Measurements from ENCODE around the gene RTTN. TPM values are rescaled to one million over a fixed set of nuclear protein-coding genes. Genes with fewer than 3 reads are reported as not detected.

RTTN gene
- polyA plus RNA-seq, 3 donors = 16.4 to 20.2 (median 19.0) TPM

DNA sequence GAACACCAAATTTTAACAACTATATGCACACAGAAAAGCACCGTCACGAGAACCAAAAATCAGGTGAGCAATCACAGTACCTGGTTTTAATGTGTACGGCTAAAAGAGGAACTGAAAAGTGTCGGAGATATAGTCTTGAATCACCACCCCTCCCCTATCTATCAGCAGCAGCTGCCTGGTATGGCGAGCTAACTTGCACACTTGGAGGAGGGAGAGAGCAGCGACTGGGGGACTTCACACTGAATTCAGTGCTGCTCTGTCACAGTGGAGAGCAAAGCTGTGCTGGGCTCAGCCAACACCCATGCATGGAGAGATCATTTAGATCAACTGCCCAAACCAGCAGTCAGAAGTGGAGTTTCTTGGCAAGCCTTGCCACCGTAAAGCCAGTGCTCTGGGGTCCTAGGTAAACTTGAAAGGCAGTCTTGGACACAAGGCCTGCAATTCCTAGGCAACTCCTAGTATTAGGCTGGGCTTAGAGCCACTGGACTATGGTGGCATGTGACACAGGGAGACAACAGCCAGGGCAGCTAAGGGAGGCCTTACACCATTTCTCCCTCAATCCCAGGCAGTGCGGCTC lies 168.6 kb downstream of the RTTN start:
- DNase-seq (ENCODE audit: low read depth in 3 of 3, low spot score in 2 of 3) = no peak

DNA sequence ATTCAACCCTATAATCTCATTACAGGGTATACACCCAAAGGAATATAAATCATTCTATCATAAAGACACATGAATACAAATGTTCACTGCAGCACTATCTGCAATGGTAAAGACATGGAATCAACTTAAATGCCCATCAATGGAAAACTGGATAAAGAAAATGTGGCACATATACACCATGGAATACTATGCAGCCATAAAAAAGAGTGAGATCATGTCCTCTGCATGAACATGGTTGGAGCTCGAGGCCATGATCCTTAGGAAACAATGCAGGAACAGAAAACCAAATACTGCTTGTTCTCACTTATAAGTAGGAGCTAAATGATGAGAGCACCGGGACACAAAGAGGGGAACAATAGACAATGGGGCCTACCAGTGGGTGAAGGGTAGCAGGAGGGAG lies 169.3 kb downstream of the RTTN start:
- no peak for DNase-seq (ENCODE audit: low read depth in 3 of 3, low spot score in 2 of 3)

DNA sequence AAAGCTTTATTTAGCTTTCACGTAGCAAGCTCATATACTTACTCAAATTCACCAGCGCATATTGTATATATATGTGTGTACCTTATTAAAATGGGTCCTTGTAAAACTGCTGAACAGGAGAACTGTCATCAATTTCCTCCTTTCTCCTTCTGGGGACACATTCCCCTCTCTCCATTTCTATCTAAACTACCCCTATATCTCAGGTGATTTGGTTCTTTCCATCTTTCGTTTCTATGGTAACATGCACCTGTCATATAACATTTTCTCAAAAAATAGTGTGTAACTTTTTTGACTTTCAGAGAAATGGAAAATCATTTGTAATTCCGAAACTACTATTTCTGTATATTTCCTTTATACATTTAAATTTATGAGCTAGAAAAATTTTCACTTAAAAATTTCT lies 174.3 kb downstream of the RTTN start:
- no peak for DNase-seq (ENCODE audit: low read depth in 3 of 3, low spot score in 2 of 3)

DNA sequence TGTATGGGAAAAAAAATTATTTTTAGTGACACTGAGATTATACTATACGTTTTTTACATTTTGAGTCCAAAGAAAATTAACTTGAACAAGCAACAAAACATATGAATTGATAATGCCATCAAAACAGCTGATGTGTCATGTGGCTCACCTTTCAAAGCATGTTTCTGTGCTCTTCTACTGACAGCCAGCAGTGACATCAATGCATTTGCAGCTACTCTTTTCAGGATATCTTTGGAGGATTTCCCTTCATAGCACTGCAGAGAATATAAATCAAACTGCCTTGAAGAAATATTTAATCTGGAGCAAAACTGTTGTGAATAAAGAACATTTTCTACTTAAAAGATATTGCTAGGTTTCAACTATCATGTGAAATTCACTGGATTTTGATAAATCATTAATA lies 174.8 kb downstream of the RTTN start:
- DNase-seq (ENCODE audit: low read depth in 3 of 3, low spot score in 2 of 3) = no peak

DNA sequence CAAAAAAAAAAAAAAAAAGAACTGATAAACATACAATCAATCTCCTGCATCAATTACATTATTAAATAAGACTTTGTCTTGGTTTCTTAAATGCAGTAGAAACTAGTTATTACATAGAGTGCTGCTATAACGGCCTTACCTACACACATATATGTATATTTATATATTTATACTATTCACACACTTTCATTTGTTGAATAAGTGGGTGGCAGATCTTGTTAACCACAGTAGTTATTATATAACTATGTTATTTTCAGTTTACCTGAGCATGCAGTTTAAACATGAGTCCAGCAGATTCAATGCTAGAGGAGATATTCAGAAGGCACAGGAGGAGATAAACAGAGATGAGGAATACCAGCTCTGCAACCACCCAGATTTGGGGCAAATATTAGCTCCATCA lies 176.3 kb downstream of the RTTN start:
- no peak for DNase-seq (ENCODE audit: low read depth in 3 of 3, low spot score in 2 of 3)

DNA sequence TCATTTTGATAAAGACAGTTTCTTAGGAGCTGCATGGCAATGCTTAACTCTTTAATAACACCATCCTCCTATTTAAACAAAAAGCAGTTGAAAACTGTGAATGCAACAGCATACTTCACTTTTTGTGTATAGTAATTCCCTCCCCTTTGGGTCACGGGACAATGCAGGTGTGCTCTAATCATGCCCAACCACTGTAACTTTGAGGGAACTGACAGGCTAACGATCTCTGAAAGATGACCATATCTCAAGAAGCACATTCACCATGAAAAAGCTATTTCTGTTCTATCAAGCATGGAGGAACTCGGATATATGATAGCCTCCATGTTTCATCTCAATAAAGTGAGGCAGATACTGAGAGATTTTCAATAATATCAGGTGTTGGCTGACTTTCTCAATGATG lies 176.8 kb downstream of the RTTN start:
- DNase-seq (ENCODE audit: low read depth in 3 of 3, low spot score in 2 of 3) = no peak

DNA sequence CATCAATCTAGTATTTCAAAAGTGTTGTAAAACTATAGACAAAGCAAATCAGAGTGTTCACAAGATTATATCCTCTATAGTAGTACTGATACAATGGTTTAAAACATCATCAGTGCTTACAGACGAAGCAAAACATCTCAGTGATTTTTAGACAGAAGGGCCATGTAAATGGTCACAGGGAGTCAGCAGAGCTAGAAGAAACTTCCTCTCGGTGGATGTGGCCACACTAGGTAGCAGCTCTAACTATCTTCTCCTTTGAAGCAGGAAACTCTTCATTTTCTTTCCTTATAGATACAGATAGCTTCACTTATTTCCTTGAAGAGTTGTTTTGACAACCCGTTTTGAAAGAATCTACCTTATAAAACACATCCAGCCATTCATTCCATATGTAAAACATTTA lies 177.4 kb downstream of the RTTN start:
- DNase-seq (ENCODE audit: low read depth in 3 of 3, low spot score in 2 of 3) = no peak

DNA sequence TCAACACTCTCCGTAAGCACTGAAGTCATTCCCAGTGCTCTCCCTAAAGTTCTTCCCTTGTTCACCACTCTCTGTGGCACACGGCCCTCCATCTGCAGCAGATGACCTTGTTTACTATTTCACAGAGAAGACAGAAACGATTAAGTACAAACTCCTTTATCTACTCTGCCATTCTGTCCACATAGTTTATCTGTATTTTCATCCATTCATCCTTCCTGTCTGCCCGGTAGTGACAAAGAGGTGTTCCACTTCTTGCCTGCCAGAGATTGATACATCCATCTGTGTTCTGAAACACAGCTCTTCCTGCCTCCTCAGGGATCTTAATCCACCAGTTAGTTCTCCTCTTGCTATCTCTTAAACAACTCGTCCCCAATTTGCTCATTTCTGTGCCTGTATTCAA lies 179.9 kb downstream of the RTTN start:
- no peak for DNase-seq (ENCODE audit: low read depth in 3 of 3, low spot score in 2 of 3)

DNA sequence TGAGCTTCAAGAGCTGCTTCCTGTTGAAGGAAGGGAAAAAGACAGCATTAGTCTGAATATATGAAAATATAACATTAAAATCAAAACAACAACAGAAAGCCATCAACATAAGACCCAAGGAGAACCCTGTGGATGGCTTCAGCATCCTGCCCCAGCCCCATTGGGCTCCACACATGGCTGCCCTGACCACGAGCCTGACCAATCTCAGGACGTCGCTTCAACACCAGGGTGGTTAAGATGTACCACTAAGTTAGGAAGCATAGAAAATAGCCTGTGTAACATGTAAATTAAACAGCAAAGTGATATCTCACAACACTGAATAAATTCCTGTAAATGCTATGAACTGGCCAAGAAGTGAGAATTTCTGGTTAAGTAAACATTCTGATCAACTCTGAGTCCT lies 180.7 kb downstream of the RTTN start:
- no peak for DNase-seq (ENCODE audit: low read depth in 3 of 3, low spot score in 2 of 3)

DNA sequence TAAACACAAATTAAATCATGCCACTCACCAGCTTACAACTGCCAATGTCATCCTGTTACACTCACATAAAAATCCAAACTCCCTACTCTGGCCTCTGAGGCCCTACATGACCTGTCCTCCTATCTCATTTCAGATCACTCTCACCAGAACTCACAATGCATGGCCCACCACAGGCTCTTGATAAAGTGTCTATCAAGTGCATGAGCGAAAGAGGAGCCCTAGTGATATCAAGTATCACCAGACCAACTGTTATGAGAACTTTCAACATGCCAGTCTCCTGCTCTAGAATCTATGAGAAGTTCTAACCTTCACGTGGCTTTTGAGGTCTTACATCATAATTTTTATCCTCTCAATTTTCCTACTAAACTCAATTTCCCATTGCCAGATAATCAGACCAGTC lies 181.4 kb downstream of the RTTN start:
- no peak for DNase-seq (ENCODE audit: low read depth in 3 of 3, low spot score in 2 of 3)

DNA sequence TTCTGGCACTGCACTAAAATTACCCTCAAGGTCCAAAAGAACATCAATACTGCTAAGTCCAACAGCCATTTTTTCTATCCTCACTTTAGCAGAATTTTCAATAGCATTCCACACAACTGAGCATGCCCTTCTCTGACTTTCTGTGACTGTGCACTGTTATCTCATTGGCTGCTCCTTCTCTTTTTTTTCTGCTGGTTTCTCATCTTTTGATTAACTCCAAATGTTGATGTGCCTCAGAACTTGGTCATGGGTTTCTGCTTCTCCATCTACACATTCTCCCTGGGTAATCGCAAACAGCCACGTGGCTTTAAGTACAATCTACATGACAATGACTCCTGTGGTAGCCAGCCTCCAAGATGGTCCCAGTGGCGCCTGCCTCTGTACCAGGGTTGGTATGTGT lies 182.9 kb downstream of the RTTN start:
- DNase-seq (ENCODE audit: low read depth in 3 of 3, low spot score in 2 of 3) = no peak

DNA sequence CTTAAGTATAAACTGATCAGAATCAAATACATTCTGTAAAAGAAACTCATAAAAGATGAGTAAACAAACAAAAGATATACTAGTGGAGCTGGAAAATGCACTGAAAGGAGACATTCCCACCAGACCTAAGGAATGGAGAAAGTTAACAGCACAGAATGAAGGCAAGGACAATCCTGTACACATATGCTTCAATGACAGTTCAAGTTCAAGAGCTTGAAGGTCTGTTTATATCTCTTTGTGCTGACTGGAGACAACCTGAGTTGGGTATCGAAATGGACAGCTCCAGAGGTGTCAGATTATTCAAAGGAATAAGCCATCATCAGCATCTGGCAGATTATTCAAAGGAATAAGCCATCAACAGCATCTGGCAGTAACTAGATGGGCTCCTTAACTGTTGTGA lies 184.0 kb downstream of the RTTN start:
- DNase-seq (ENCODE audit: low read depth in 3 of 3, low spot score in 2 of 3) = no peak

DNA sequence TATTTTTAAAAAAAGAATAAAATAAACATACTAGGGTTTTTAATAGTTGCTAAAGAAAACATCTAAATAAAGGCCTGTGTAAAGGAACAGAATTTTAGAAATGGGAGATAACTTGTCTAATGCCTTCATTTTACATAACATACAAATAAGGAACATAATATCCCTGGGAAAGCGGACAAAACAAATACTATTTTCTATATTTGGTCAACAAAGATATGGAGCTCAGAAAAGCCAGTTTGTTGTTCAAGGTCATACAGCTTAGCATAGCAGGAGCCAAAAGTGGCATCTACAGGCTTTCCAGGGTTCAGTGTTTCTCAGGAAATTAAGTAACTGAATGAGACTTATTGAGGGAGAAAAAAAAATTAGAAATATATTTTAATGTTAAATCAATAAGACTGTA lies 184.4 kb downstream of the RTTN start:
- DNase-seq (ENCODE audit: low read depth in 3 of 3, low spot score in 2 of 3) = no peak

DNA sequence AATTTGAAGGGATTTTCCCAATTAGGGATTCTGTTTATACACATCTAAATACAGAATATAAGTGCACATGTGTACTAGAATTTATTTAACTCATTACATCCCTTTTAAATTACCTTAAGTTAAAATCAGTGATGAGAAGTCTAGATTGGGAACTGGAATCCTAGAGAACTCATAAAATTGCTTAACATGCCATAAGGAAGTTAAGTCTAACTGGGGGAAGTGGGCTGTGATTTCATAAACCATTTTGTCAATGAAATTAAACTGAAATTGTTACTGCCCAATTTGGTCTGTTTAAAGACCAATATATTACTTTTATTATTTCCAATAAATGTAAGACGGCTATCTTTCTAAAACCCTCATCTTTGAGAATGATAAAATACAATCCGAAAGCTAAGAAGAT lies 185.5 kb downstream of the RTTN start:
- DNase-seq (ENCODE audit: low read depth in 3 of 3, low spot score in 2 of 3) = no peak

DNA sequence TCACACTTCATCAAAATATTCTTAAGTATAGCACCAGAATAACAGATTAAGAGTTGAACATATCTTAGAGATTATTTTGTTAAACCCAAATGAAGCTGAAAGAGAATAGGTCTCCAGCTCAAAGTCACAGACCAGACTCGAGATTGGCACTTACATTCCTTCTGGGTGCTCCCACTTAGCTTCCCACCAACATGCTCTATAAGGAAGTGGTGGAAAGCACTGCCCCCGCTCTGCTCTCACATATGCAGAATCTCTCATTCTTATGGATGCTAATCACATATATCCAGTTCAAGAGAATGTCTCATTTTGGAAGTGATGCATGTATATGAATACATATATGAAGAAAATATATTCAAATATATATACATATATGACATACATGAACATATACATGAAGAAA lies 186.4 kb downstream of the RTTN start:
- DNase-seq (ENCODE audit: low read depth in 3 of 3, low spot score in 2 of 3) = no peak

DNA sequence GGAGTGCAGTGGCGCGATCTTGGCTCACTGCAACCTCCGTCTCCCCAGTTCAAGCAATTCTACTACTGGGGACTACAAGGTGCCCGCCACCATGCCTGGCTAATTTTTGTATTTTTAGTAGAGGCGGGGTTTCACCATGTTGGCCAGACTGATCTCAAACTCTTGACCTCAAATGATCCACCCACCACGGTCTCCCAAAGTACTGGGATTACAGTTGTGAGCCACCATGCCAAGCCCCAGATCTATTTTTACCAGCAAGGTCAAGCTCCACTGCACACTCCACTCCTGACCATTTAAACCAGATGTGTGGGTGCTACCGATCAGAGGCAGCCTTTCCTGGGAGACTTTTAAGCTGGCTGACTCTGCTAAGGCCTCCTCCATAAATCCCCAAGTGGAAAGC lies 190.4 kb downstream of the RTTN start:
- DNase-seq (ENCODE audit: low read depth in 3 of 3, low spot score in 2 of 3) = no peak

DNA sequence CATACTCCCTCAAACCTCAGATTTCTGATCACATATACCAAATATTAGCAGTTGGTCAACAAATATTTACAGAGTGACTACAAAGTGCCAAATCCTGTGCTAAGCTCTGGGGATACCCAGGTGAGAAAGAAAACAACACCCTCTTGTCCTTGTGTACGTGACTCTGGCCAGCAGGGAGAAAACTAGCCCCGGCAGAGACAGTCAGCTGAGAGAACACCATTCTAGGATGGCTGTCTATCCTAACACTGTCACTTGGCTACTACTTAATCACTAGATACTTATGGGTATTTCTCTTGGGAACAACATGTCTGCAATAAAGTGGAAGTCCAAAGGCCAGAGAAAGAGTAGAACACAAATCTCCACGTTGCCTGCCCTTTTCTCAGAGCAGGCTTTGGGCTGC lies 199.9 kb downstream of the RTTN start:
- DNase-seq (ENCODE audit: low read depth in 3 of 3, low spot score in 2 of 3) = no peak

DNA sequence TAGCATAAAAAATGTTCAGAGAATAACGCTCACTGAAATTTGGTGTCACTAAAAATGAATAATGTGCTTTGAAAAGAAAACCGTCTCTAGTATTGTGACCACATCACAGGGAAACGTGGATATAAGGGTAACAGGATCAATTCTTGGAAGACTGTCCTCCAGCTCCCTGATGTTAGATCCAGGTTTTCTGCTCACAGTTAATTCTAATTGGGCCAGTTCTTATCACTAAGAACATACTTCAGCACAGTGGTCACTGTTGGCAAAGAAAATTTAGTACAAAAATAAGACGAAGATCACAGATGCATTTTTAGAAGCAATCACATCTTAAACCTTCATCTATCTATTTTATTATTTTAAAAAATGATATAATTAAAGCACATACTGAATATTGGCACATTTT lies 200.8 kb downstream of the RTTN start:
- DNase-seq (ENCODE audit: low read depth in 3 of 3, low spot score in 2 of 3) = no peak

DNA sequence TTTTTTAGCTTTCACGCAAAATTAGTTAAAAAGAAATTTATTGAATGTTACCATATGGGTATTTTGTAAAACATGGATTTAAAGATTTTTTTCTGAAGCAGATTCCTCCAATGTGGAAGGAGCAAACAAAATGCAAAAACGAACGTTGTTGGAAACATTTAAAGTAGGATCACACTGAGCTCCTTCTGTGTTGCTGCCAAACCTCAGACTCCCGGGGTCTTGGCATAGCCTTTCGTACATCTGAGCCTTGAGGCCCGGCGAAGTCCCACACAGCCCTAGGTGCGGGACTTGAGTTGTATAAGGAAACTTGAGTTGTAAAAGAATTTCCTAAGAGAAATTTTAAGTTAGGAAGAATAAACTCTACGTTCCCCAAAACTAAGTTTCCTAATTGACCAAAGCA lies 205.8 kb downstream of the RTTN start:
- no peak for DNase-seq (ENCODE audit: low read depth in 3 of 3, low spot score in 2 of 3)

DNA sequence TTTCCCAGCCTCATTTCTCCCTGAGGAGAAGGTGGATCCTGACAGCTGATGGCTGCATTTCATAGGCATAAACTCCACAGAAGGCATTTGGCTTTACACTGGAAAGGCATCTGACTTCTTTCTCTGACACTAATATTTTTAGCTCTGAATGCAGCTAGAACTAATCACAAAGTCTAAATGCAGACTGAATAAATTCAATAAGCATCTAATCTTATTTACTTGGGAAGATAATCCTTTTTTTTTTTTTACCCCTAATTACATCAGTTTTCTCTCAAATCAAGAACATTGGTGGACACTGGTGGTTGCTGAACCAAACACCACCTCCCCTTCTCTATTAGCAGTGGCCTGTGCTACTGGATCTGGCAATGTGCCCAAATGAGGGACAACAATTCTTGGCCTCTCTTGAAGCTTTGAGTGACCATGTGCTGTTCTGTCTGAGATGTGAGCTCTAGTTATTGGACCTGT lies 206.9 kb downstream of the RTTN start:
- DNase-seq (ENCODE audit: low read depth in 3 of 3, low spot score in 2 of 3) = no peak

DNA sequence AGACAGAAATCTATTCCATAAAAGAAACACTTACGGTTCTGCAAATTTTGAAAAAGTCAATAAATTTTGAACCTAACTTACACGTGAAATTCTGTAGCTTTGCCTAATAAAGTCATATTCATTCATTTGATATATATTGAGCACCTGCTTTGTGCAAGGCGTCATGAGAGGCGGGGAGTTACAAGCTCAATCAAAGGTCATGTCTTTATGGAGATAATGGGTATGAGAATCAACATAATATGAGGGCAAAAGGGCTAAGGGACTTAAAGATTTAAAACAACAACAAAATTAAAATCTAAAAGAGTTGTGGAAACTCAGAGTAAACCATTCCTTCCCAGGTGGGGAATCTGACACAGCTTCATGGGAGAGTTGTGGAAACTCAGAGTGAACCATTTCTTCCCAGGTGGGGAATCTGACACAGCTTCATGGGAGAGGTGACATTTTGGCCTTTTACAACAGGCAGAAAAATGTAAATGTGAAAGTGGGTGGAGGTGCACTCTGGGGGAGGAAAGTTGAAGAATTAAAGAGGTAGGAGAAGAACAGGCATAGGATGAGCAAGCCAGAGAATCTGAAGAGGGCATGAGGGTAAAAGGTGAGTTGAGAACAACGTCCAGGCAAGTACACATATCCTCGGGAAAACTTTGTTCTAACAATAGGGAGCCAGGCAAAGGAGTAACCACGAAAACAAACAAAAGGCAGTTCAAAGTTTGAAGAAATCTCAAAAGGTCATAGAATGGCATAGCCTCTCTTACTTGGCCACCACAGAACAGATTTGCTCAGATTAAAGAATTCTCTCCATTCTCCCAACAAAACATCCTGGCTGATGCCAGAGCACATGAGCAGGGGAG lies 208.3 kb downstream of the RTTN start:
- no peak for DNase-seq (ENCODE audit: low read depth in 3 of 3, low spot score in 2 of 3)

DNA sequence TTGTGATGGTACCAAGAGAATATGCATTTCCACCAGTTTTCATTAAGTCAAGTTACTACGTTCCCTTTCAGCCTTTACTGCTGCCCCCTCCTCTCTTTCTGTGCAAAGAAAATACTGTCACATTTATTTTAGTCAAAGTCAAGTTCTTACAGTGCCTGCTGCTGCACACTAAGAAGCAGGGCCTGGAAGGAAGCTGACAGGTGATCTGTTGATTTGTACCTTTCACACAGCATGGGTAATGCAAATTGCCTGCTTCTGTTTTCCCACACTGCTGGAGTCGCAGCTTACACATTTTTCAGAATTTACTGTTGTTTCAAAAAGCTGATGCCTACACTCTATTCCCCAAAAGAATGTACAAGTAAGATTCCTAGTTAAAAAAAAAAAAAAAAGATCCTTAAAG lies 209.1 kb downstream of the RTTN start:
- DNase-seq (ENCODE audit: low read depth in 3 of 3, low spot score in 2 of 3) = no peak

DNA sequence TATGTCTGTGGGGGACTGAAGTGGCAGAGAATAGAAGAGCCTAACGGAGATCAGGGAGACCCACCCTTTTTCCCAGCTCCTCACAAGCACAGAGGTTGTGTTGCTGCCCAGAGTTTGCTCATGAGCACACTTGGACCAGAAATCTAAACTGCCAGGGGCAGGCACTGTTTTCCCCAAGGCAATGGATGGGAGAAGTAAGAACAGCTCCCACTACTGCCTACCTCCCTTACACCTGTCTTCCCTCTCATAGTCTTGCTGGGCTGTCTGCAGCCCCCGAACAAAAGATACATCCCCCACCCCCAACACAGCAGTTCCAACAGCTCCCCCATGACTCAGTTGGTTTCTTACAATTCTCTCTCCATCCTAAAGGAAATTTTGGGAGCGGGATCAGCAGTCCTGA lies 209.7 kb downstream of the RTTN start:
- no peak for DNase-seq (ENCODE audit: low read depth in 3 of 3, low spot score in 2 of 3)
